Measurements from ENCODE around the gene DXO. TPM values are rescaled to one million over a fixed set of nuclear protein-coding genes. Genes with fewer than 3 reads are reported as not detected.

Gene DXO
- total and polyA plus RNA-seq, 2 of the 4 experiments (the other 2 are of a cell fraction), result 9.3 to 21.4 TPM

GRCh38 chr6:31958412-31958740, 13.6 kb downstream of the DXO start:
- TF ChIP-seq BHLHE40 (IDR thresholded peaks at IDR 0.05; ENCODE audit: low read depth, low read length) (no peak), MAFK (IDR thresholded peaks at IDR 0.05; ENCODE audit: low read depth, low read length) (no peak), NFE2L2 (IDR thresholded peaks at IDR 0.05; ENCODE audit: low read depth, low read length) (no peak), CEBPB (IDR thresholded peaks at IDR 0.05; ENCODE audit: low read depth, low read length) (no peak), POLR2A (IDR thresholded peaks at IDR 0.05; ENCODE audit: low read depth, low read length) (no peak), CTCF (conservative IDR thresholded peaks at IDR 0.05; ENCODE audit: low read depth, low read length) (no peak), MAZ (IDR thresholded peaks at IDR 0.05; ENCODE audit: borderline replicate concordance, low read depth, low read length) (no peak), FOS (IDR thresholded peaks at IDR 0.05; ENCODE audit: low read depth, low read length) (no peak)
- Histone ChIP-seq H2AK9ac (replicated peaks; ENCODE audit: low read depth, low read length, poor library complexity) (peak overlapping the region; percentile 97), H3K4me2 (ENCODE audit: low read depth, low read length) (peak overlapping the region; percentile 91), H3K18ac (ENCODE audit: low read depth, low read length) (no peak overlapping the region), H2BK15ac (ENCODE audit: low read depth, low read length) (no peak overlapping the region), H3K56ac (ENCODE audit: extremely low read depth, insufficient read depth, low read length) (peak overlapping the region; percentile 85), H3K36me3 (ENCODE audit: control insufficient read depth, insufficient read depth, low read length) (peaks cover 49% of the 10 kb centered on the region), H4K8ac (ENCODE audit: low read depth in 2 of 2, low read length in 2 of 2) (peak overlapping the region; percentile 90 to 94), H3K9me3 (ENCODE audit: control insufficient read depth, insufficient read depth, low read length) (no peaks in the 10 kb centered on the region), H3K23ac (ENCODE audit: low read depth, low read length) (peak overlapping the region; percentile 82), H3K4me1 (ENCODE audit: control insufficient read depth, insufficient read depth, low read length) (peaks cover 7% of the 10 kb centered on the region; the same call in 1 of the 2 replicates), H3K9me1 (ENCODE audit: insufficient read depth, low read length) (peaks cover 12% of the 10 kb centered on the region), H3K9ac (ENCODE audit: low read depth, low read length) (peak overlapping the region; percentile 93), H3K4ac (ENCODE audit: low read depth, low read length) (peak overlapping the region; percentile 93), H2BK5ac (ENCODE audit: low read depth, low read length, poor library complexity, severe bottlenecking) (peak overlapping the region; percentile 42), H4K20me1 (ENCODE audit: insufficient read depth, low read length) (no peaks in the 10 kb centered on the region), H3K27me3 (ENCODE audit: control insufficient read depth, insufficient read depth, low read length) (no peaks in the 10 kb centered on the region), H4K91ac (ENCODE audit: insufficient read depth, low read depth, low read length) (peak overlapping the region; percentile 82), H3K27ac (ENCODE audit: insufficient read depth, low read length) (peak overlapping the region; percentile 74), H2AFZ (replicated peaks; ENCODE audit: low read length, poor library complexity) (peak overlapping the region; percentile 92), H4K5ac (ENCODE audit: low read depth, low read length) (peak overlapping the region; percentile 46), H2BK120ac (ENCODE audit: low read depth, low read length) (peak overlapping the region; percentile 27; the same call in 1 of the 2 replicates), H2BK20ac (ENCODE audit: low read depth, low read length) (no peak overlapping the region), H3K79me1 (ENCODE audit: low read depth in 1 of 2, low read length in 2 of 2) (peaks cover 33 to 43% of the 10 kb centered on the region in 2 experiments), H2AK5ac (ENCODE audit: low read depth, low read length) (peak overlapping the region; percentile 92), H3K14ac (replicated peaks; ENCODE audit: low read depth, low read length) (peak overlapping the region; percentile 91), H3K4me3 (ENCODE audit: insufficient read depth, low read depth, low read length) (peak overlapping the region; percentile 75)
- 18% methylated on average over 5 of the region's 11 CpGs; no CpG with 5 or more reads in 1 of the 2 experiments for WGBS, 2 experiments (ENCODE audit: extremely low coverage in 2 of 2, insufficient read length in 1 of 2)
- ATAC-seq (ENCODE audit: low read depth) (peak; percentile 25), DNase-seq (no peak)
- POLR2A ChIA-PET (ENCODE audit: unreplicated experiment), result interaction anchor here (0.6 to 2.6 kb wide), 2 partner anchors 13 to 303 kb away, joined by 3 to 10 read pairs; partner anchors contain the start of genes APOM and DXO
- dilution Hi-C loops (cut with HindIII; ENCODE audit: low sequenced_read_pairs, unreplicated experiment), result no loop called here
- CTCF ChIA-PET, result no interaction called here
- intact Hi-C loops (cut with micrococcal nuclease), result loop anchor here (5.0 kb wide), 1 partner anchor 154 kb away; no protein-coding TSS in a partner anchor
- no TSS peak for BruUV-seq (replicated peaks)
- in situ Hi-C loops (cut with MboI; ENCODE audit: low sequenced_read_pairs), result no loop called here
